NOMO-1 treated with dmso at 0.1 percent for 144 hours (cell line): ENCODE data around the gene DGKZ.
"Not testable (repeated sequence)": the region's sequence is repeated elsewhere in the genome, so short reads cannot be mapped to it uniquely, and the experiment has no call there.

Experiments used
- DNase-seq: peaks from one replicate; lab custom pipeline; 2025; ENCODE audit not compliant: unreplicated experiment; lab: John Stamatoyannopoulos, UW

DGKZ gene

DNA sequence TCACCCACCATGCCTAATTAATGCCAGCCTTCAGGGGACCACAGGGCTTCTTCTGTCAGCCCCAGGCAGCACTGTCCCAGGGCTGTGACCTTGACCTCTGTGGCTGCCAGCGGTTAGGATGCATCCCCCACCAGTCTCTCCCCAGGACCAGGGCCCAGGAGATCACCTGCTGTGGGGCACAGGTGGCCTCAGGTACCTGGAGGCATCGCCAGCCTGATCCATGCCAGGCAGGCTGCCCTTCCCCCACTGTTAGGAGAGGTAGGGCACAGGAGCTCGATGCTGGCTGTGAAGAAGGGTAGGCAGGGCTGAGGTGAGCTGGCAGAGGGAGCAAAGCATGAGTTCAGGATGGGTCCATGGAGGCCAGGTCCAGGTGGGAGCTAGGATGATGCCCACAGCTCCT is 17.5 kb downstream of the DGKZ start:
- DNase-seq: no peak

DNA sequence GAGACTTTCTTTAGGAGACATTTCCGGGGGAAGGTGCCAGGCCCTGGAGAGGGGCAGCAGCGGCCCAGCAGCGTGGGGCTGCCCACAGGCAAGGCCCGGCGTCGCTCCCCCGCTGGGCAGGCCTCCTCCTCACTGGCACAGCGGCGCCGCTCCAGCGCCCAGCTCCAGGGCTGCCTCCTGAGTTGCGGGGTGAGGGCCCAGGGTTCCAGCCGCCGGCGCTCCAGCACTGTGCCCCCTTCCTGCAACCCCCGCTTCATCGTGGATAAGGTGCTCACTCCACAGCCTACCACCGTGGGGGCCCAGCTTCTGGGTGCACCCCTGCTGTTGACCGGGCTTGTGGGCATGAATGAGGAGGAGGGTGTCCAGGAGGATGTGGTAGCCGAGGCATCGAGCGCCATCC is 19.0 kb downstream of the DGKZ start:
- no peak for DNase-seq

DNA sequence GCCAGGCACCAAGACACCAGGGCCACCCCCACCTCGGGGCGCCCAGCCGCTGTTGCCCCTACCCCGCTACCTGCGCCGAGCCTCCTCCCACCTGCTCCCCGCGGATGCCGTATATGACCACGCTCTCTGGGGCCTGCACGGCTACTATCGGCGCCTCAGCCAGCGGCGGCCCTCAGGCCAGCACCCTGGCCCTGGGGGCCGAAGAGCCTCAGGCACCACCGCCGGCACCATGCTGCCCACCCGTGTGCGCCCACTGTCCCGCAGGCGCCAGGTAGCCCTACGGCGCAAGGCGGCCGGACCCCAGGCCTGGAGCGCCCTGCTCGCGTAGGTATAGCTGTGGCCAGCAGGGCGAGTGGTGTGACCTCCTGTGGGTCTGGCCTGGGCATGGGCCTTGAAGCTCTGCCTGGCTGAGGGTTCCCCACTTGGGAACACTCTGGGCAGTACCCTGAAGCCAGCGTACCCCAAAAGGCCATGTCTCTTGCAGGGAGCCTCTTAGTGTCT is 19.4 kb downstream of the DGKZ start:
- DNase-seq: no peak

DNA sequence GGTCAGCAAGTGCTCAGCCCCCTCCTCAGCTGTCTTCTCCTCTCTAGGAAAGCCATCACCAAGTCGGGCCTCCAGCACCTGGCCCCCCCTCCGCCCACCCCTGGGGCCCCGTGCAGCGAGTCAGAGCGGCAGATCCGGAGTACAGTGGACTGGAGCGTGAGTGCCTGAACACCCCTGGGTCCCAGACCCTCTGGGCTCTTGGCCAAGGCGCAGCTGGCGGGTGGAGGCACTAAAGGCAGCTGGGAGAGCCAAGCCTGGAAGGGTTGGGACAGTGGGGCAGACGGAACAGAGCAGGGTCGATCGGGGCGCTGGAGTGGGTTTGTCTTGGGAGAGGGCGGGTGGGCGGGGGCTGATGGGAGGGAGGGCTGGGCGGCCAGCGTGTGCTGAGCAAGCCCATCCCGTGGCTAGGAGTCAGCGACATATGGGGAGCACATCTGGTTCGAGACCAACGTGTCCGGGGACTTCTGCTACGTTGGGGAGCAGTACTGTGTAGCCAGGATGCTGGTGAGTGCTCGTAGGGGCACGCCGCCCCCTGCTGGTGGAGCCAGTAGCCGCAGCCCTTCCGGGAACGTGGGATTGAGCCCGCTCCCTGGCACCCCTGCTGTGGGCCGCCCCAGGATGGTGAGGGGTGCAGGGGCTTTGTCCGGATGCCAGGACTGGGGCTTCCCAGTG is 20.1 kb downstream of the DGKZ start:
- DNase-seq: no peak

DNA sequence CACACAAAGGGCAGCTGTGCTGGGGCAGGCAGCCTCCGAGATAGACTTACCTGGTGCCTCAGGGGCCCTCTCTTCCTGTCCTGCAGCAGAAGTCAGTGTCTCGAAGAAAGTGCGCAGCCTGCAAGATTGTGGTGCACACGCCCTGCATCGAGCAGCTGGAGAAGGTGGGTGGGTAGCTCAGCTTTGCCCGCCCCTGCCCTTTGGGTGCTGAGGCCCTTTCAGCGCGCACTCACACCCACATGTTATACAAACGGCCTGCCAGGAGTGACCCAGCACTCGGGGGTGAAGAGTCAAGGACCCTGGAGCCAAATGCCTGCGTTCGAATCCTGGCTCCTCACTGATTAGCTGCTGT is 20.6 kb downstream of the DGKZ start:
- no peak for DNase-seq

DNA sequence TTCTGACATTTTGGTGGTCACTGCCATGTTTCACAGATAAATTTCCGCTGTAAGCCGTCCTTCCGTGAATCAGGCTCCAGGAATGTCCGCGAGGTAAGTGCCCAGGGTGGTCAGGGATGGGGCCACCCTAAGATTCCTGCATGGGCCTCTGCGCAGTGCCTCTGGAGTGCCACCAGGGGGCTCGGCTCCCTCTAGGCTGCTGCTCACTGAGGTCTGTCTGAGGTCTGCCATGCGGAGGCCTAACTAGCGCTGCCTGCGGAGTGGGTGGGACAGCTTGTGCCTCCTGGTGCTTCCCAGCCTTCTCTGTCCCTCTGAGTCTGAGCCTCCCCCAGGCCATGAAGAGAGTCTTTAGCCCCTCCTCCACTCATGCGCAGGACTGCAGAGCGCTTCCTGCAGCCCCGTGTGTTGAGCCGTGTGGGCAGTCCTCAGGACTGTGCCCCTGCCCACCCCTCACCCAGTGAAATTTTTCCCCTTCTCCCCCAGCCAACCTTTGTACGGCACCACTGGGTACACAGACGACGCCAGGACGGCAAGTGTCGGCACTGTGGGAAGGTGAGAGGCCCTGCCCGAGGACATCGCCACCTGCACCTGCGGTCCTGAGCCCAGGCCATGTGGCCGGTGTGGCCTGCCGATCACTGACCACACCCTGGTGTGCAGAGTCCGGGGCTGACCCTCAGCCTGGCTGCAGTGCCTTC is 22.3 kb downstream of the DGKZ start:
- DNase-seq: no peak

DNA sequence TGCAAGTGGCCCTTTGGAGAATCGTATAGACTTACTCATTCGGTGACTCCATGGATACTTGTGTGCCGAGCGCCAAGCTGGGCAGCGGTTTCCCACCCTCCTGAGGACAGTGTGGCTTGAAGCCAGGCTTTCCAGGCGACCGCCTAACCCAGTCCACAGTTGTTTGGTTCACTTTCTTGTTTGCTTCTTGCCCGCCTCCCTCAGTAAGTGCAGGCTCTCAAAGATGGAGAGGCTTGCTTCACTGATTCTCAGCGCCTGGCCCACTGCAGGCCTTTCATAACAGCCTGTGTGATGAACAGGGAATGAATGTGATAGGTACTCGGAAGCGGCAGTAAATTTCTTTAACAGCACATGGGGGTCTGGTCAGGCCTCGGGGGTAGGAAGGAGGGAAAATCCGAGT is 23.0 kb downstream of the DGKZ start:
- no peak for DNase-seq

DNA sequence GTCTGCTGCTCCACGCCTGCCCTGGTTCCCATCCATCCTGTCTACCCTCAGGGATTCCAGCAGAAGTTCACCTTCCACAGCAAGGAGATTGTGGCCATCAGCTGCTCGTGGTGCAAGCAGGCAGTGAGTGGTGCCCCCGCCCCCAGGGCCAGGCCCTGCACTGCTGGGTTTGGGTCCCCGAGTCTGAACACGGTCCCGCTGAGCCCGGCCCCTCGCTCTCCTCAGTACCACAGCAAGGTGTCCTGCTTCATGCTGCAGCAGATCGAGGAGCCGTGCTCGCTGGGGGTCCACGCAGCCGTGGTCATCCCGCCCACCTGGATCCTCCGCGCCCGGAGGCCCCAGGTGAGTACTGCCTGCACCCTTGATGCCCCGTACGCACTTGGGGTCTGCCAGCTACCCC is 24.0 kb downstream of the DGKZ start:
- DNase-seq: not testable (repeated sequence)

DNA sequence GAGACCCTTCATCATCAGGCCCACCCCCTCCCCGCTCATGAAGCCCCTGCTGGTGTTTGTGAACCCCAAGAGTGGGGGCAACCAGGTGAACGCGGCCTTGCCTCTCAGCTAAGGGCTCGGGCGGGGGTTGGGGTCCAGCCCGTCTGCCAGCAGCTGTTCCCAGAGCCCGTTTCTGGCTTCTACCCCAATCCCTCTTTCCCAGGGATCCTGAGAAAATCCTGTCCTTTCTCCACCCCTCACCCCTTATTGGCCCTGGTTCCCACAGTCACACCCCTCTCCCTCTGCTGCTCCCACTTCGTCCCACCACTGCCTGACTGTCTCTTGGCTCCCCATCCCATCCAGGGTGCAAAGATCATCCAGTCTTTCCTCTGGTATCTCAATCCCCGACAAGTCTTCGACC is 24.8 kb downstream of the DGKZ start:
- no peak for DNase-seq

DNA sequence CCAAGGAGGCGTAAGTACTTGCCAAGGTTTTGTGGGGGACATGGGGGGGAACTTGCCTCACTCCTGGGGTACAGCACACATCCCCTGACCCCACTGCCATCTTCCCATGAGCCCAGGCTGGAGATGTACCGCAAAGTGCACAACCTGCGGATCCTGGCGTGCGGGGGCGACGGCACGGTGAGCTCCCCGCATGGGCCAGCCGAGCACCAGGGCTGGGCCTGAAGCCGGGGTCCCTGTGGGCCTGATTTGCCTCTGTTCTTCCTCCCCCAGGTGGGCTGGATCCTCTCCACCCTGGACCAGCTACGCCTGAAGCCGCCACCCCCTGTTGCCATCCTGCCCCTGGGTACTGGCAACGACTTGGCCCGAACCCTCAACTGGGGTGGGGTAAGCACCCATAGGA is 25.2 kb downstream of the DGKZ start:
- not testable (repeated sequence) for DNase-seq

DNA sequence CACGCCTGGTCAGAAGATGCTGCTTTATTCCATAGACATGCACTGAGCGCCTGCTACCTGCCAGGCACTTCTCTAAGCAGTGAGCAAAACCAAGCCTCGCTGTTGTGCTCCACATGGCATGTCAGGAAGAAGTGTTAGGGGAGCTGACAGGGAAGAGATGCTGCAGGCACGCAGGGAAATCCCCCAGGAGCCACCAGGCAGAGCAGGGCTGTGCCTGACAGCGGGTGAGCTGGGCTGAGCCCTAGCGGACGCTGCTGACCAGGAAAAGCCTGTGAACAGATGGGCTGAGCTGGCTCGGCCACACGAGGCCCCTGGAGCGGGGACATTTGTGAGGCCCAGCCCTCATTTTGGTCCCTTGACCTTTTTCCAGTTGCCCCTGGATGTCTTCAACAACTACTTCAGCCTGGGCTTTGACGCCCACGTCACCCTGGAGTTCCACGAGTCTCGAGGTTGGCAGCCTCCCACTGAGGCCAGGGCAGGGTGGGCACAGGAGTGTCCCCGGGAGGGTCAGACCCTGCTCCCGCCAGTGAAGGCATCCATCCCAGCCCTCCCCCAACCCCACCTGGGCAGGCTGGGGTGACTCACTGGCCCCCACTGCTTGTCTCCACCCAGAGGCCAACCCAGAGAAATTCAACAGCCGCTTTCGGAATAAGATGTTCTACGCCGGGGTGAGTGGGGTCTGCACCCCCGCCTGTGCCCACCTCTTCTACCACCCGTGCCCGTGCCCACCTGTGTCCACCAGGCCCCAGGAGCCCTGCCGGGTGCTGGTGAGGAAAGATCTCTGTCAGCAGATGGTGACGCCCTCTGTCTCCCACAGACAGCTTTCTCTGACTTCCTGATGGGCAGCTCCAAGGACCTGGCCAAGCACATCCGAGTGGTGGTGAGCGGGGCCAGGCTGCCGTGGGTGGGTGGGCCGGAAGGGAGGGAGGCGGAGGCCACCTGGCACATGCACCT is 26.8 kb downstream of the DGKZ start:
- DNase-seq: no peak

DNA sequence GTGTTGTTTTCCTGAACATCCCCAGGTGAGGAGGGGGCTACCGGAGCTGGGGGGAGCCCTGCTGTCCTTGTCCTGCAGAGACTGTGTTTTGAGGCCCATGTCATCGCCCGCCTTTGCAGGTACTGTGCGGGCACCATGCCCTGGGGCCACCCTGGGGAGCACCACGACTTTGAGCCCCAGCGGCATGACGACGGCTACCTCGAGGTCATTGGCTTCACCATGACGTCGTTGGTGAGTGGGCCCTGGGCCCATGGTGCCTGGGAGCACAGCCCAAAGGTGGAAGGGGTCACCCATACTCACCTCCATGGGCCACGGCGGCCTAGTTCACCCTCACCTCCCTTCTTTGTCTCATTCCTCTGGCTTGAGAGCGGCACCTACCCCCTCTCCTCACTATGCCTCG is 27.6 kb downstream of the DGKZ start:
- DNase-seq: no peak

DNA sequence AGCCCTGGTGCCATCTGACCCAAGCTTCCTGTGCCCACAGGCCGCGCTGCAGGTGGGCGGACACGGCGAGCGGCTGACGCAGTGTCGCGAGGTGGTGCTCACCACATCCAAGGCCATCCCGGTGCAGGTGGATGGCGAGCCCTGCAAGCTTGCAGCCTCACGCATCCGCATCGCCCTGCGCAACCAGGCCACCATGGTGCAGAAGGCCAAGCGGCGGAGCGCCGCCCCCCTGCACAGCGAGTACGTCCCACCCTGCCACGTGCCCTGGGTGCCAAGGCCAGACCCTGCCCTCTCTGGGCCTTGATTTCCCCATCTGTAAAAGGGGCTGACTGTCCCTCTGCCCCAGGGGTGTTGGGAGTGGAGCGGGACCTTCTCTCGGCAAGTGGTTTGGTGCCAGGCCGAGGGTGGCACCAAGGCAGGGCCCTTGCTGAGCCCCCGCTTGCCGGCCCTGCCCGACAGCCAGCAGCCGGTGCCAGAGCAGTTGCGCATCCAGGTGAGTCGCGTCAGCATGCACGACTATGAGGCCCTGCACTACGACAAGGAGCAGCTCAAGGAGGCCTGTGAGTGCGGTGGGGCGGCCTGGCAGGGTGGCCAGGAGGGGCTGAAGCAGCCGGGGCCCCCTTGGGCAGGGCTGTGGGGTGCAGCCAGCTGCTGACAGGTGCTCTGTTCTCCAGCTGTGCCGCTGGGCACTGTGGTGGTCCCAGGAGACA is 28.3 kb downstream of the DGKZ start:
- DNase-seq: no peak

DNA sequence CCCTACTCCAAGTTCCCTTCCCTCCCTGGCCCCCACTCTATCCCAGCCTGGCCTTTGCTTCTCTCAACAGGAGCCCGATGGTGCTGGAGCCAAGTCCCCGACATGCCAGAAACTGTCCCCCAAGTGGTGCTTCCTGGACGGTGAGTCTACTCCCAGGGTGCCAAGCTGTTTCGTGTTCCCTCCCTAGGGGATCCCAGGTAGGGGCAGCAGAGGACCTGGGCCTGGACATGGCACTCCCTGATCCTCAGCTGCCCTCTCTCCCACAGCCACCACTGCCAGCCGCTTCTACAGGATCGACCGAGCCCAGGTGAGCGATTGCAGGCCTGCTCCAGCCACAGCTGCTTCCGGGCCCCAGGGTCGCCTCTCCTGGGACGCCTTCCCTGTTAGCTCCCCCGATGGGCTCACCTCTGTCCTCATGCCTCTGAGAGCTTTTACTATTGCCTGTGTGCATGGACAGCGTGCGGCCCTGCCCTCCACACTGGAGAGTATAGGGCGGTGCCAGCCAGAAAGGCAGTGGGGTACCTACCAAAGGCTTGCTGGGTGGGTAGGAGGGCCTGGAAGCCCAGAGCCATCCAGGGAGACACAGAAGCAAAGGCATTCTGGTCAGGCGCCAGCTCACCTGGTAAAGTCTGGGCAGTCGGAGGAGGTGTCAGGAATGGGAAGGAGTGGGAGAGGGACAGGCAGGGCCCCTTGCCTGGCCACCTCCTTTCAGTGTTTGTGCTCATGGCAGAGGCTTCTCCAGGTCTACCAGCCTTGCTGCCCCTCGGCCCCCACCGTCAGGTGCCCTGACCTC is 29.2 kb downstream of the DGKZ start:
- no peak for DNase-seq

DNA sequence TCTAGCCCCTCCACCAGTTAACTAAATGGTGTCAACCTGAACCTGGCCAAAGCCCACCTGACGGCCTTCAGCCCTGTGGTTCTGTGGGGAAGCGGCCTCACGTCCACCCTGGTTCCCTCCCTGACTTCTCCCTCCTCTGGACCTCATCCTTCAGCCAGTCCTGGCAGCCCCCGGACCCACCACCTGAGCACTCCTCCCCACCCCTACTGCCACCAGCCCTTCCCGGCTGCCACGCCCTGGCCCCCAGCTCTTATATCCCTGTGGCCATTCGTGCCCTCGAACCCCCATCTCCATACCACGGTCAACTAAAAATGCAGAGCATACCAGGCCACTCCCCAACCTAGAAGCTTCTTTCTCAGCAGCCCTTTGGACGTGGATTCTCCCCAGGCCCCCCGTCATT is 30.0 kb downstream of the DGKZ start:
- DNase-seq: no peak

DNA sequence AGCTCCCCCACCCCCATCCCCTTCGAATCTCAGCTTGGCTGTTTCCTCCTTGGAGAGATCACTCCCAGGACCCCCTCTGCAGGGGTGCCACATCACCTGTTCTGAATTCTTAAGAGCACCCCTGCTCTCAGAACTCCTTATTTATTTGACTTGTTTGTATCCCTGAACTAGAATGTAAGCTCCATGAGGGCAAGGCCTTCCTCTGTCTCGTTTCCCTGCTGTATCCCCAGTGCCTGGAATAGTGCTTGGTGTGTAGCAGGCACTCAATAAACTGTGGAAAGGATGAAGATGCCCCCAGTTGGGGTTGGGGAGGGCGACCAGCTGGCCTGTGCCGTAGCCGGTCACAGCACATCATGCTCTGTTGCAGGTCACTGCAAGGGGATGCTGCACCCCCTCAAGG is 30.6 kb downstream of the DGKZ start:
- DNase-seq: no peak

DNA sequence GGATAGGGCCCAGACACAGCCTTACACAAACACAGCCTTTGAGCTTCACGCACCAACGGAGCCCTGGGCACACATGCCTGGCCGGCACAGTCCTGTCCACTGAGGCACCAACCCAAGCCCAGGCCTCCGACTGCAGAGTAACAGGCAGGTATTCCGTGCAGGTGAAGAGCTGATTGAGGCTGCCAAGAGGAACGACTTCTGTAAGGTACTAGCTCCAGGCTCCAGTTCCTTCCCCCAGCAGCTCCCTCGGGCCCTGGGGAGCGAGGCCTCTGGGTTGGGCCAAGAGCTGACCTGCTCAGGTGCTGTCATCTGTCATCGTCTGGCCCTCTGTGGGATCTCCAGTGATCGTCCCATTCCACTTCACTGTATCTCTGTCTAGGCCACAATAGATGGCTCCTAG is 31.0 kb downstream of the DGKZ start:
- DNase-seq: no peak

DNA sequence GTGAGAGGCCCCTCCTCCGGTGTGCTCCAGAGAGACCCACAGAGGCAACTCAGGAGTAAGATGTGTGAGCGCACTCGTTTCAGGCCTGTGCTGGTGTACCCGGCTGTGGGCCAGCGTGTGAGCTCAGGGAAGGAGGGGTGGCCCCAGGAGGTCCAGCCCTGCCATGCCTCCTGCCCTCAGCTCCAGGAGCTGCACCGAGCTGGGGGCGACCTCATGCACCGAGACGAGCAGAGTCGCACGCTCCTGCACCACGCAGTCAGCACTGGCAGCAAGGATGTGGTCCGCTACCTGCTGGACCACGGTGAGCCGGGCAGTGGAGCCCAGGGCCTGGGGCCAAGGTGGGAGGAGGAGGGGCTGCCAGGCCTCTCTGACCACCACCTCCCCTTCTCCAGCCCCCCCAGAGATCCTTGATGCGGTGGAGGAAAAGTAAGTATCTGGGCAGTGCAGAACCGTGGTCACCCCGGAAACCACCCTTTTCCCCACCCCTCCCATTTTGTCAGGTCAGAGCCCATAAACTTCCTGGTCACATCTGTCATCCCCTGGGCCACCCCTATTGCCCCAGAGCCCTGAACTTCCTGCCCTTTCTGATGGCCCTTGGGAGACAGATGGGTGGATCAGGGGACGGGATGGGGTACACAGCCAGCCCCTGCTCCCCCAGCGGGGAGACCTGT is 31.7 kb downstream of the DGKZ start:
- DNase-seq: no peak

DNA sequence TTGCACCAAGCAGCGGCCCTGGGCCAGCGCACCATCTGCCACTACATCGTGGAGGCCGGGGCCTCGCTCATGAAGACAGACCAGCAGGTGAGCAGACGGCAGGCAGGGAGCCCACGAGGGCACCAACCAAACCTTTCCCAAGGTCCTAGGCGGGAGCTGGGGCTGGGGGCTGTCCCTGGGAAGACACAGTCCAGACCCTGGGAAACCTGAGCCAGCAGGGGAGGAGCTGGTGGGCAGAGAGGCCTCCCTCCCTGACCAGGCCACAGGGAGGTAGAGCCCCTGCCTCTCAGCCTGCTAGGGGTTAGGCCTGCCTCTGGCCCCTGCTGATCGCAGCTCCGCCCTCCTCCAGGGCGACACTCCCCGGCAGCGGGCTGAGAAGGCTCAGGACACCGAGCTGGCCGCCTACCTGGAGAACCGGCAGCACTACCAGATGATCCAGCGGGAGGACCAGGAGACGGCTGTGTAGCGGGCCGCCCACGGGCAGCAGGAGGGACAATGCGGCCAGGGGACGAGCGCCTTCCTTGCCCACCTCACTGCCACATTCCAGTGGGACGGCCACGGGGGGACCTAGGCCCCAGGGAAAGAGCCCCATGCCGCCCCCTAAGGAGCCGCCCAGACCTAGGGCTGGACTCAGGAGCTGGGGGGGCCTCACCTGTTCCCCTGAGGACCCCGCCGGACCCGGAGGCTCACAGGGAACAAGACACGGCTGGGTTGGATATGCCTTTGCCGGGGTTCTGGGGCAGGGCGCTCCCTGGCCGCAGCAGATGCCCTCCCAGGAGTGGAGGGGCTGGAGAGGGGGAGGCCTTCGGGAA is 32.4 kb downstream of the DGKZ start:
- not testable (repeated sequence) for DNase-seq
